ENCODE measurements around the gene ADM. TPM values are rescaled to one million over a fixed set of nuclear protein-coding genes. Genes with fewer than 3 reads are reported as not detected.

ADM gene
- total and polyA plus RNA-seq, 2 experiments from 2014 or later = 75.8 to 95.9 TPM

DNA sequence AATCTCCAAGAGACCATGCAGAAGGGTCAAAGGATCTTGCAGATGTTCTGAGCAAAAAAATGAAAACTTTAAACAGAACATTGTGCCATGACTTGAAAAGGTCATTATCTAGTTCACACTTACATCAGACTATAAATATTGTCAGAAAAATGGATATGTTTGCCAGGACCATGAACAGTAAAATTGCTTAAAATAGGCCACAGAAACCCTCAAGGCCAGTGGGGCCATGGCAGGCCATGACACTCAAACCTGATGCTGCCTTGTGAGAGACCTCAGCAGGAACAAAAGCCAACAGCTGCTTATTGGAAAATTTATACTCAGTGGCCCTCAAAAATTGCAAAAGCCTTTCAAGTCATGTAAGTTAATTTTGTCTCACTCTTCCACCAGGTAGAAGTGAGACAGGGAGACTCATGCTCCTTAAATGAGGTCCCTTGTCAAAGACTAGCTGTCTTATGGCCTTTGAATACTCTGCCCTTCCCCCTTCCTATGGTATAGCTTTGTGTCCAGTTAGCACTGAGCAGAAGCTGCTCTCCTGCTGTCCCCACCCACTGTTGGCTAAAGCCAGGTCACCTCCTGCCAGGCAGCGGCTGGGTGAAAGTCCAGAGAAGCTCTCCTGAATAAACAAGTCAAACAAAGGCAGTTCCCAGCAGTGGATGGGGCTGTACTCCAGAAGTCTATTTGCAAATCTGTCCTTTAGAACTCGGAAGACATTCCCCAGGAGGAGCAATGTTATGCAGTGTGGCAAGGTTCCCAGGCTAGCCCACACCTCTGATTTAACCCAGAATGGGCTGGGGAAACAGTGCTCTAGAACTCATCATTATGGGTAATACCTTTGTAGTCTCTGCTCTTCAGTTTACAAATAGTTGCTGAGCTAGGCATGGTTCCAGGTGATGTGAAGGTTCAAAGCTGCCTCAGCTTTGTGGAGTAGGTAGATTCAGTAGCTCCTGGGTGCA is 21.4 kb downstream of the ADM start:
- Histone ChIP-seq H3K27ac (ENCODE audit: low read depth) (no peak overlapping the region), H3K79me2 (replicated peaks; ENCODE audit: insufficient read depth) (no peaks in the 10 kb centered on the region), H3K4me1 (ENCODE audit: insufficient read depth) (peaks cover 19% of the 10 kb centered on the region), H3F3A (replicated peaks; ENCODE audit: low read depth) (no peaks in the 10 kb centered on the region), H4K20me1 (replicated peaks; ENCODE audit: insufficient read depth) (no peaks in the 10 kb centered on the region), H2AFZ (no peak overlapping the region), H3K27me3 (ENCODE audit: insufficient read depth) (no peaks in the 10 kb centered on the region), H3K36me3 (ENCODE audit: insufficient read depth) (no peaks in the 10 kb centered on the region), H3K4me3 (no peak overlapping the region), H3K4me2 (no peak overlapping the region), H3K9me2 (ENCODE audit: insufficient read depth) (peaks cover 31% of the 10 kb centered on the region)
- H3K9me3 Mint-ChIP-seq = no peaks in the 10 kb centered on the region
- no peak overlapping the region for H3K27ac Mint-ChIP-seq
- peaks cover 7% of the 10 kb centered on the region for H3K27me3 Mint-ChIP-seq (ENCODE audit: insufficient read depth, low read depth, poor library complexity)
- ATAC-seq = no peak
- no peak for DNase-seq (ENCODE audit: low spot score)
- peaks cover 27% of the 10 kb centered on the region for H3K4me1 Mint-ChIP-seq
- no peak for TF ChIP-seq CREB1 (CRISPR knock-in tag; IDR thresholded peaks at IDR 0.05; ENCODE audit: low read depth)
- no peaks in the 10 kb centered on the region for H3K36me3 Mint-ChIP-seq (ENCODE audit: low read depth)
- H3K4me3 Mint-ChIP-seq = no peak overlapping the region

- Histone ChIP-seq H2AFZ (no peak overlapping the region; the same call in 1 of the 2 replicates), H3K79me2 (replicated peaks; ENCODE audit: insufficient read depth) (no peaks in the 10 kb centered on the region), H3K4me2 (no peak overlapping the region), H3K36me3 (ENCODE audit: insufficient read depth) (no peaks in the 10 kb centered on the region), H3K4me3 (no peak overlapping the region), H4K20me1 (replicated peaks; ENCODE audit: insufficient read depth) (no peaks in the 10 kb centered on the region), H3F3A (replicated peaks; ENCODE audit: low read depth) (no peaks in the 10 kb centered on the region), H3K9me2 (ENCODE audit: insufficient read depth) (peaks cover 34% of the 10 kb centered on the region), H3K27ac (ENCODE audit: low read depth) (no peak overlapping the region), H3K27me3 (ENCODE audit: insufficient read depth) (no peaks in the 10 kb centered on the region), H3K4me1 (ENCODE audit: insufficient read depth) (peaks cover 19% of the 10 kb centered on the region)
- TF ChIP-seq CREB1 (CRISPR knock-in tag; IDR thresholded peaks at IDR 0.05; ENCODE audit: low read depth) (no peak), ZNF114 (CRISPR knock-in tag; IDR thresholded peaks at IDR 0.05) (no peak), NANOG (IDR thresholded peaks at IDR 0.05; ENCODE audit: borderline replicate concordance) (no peak), ZNF331 (CRISPR knock-in tag; IDR thresholded peaks at IDR 0.05; ENCODE audit: low read depth) (no peak), EZH2phosphoT487 (IDR thresholded peaks at IDR 0.05; ENCODE audit: unreplicated experiment) (no peak), STAT1 (IDR thresholded peaks at IDR 0.05; ENCODE audit: unreplicated experiment) (no peak)
- TF ChIP-seq, protein P1, sequence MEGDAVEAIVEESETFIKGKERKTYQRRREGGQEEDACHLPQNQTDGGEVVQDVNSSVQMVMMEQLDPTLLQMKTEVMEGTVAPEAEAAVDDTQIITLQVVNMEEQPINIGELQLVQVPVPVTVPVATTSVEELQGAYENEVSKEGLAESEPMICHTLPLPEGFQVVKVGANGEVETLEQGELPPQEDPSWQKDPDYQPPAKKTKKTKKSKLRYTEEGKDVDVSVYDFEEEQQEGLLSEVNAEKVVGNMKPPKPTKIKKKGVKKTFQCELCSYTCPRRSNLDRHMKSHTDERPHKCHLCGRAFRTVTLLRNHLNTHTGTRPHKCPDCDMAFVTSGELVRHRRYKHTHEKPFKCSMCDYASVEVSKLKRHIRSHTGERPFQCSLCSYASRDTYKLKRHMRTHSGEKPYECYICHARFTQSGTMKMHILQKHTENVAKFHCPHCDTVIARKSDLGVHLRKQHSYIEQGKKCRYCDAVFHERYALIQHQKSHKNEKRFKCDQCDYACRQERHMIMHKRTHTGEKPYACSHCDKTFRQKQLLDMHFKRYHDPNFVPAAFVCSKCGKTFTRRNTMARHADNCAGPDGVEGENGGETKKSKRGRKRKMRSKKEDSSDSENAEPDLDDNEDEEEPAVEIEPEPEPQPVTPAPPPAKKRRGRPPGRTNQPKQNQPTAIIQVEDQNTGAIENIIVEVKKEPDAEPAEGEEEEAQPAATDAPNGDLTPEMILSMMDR (conservative IDR thresholded peaks at IDR 0.05; ENCODE audit: low read depth in 2 of 2) = no peak
- peaks cover 24% of the 10 kb centered on the region for H3K4me1 Mint-ChIP-seq
- peaks cover 7% of the 10 kb centered on the region for H3K27me3 Mint-ChIP-seq (ENCODE audit: insufficient read depth, low read depth, poor library complexity)
- no peak overlapping the region for H3K27ac Mint-ChIP-seq
- ATAC-seq (no peak), DNase-seq (ENCODE audit: low spot score) (no peak)
- H3K36me3 Mint-ChIP-seq (ENCODE audit: low read depth) = peaks cover 5% of the 10 kb centered on the region; the same call in 1 of the 3 replicates
- H3K4me3 Mint-ChIP-seq = no peak overlapping the region
- no peaks in the 10 kb centered on the region for H3K9me3 Mint-ChIP-seq
Measured at GRCh38 chr11:10327254-10327653, 22.4 kb downstream of the ADM start.
